RPMI7951 (cell line): ENCODE data around the gene PIK3CA. TPM values are rescaled to one million over a fixed set of nuclear protein-coding genes. Genes with fewer than 3 reads are reported as not detected.
"Not testable (repeated sequence)": the region's sequence is repeated elsewhere in the genome, so short reads cannot be mapped to it uniquely, and the experiment has no call there.

Source experiments
- DNase-seq: peaks from one replicate; pipeline ENCODE4 v3.0.0-alpha.2; 2012; ENCODE audit warnings: low read depth
- total RNA-seq: library from RNA; depleted of rRNA; stranded (reverse); fragments of >200 nt; shearing (Covaris generic); gene quantifications from 2 replicates; pipeline ENCODE4 v1.2.3, GENCODE V29; 2014; rRNA removed

The PIK3CA gene
- total RNA-seq, 1 experiment from 2014 or later = 23.9 TPM

GRCh38 chr3:179263134-179263533 is 115.0 kb downstream of the PIK3CA start:
- DNase-seq = no peak

GRCh38 chr3:179264449-179264848 is 116.3 kb downstream of the PIK3CA start:
- DNase-seq = no peak

- no peak for DNase-seq
Observed at GRCh38 chr3:179265092-179265491, 116.9 kb downstream of the PIK3CA start.

- no peak for DNase-seq
Observed at GRCh38 chr3:179265875-179266274, 117.7 kb downstream of the PIK3CA start.

- DNase-seq = no peak
Observed at GRCh38 chr3:179266701-179267211, 118.6 kb downstream of the PIK3CA start.

GRCh38 chr3:179268400-179269051 is 120.4 kb downstream of the PIK3CA start:
- DNase-seq = no peak

GRCh38 chr3:179269152-179269707 is 121.1 kb downstream of the PIK3CA start:
- DNase-seq = no peak

- peak; percentile 18 for DNase-seq
Observed at GRCh38 chr3:179272385-179272784, 124.2 kb downstream of the PIK3CA start.

GRCh38 chr3:179274434-179274833 is 126.3 kb downstream of the PIK3CA start:
- not testable (repeated sequence) for DNase-seq

- no peak for DNase-seq
Observed at GRCh38 chr3:179276001-179276400, 127.8 kb downstream of the PIK3CA start.

- DNase-seq = no peak
Observed at GRCh38 chr3:179276743-179277142, 128.6 kb downstream of the PIK3CA start.

GRCh38 chr3:179278151-179278550 is 130.0 kb downstream of the PIK3CA start:
- no peak for DNase-seq

GRCh38 chr3:179278932-179279693 is 131.0 kb downstream of the PIK3CA start:
- no peak for DNase-seq

- no peak for DNase-seq
Observed at GRCh38 chr3:179279837-179280236, 131.7 kb downstream of the PIK3CA start.

- DNase-seq = no peak
Observed at GRCh38 chr3:179281825-179282224, 133.7 kb downstream of the PIK3CA start.

- no peak for DNase-seq
Observed at GRCh38 chr3:179286331-179286730, 138.2 kb downstream of the PIK3CA start.

- no peak for DNase-seq
Observed at GRCh38 chr3:179288845-179289244, 140.7 kb downstream of the PIK3CA start.

GRCh38 chr3:179289295-179289694 is 141.1 kb downstream of the PIK3CA start:
- no peak for DNase-seq

Other genes starting within 250 kb of the PIK3CA start
- gene ZMAT3, start 76.5 kb upstream of the PIK3CA start, total RNA-seq = 5.1 and 5.8 TPM in 2 replicates
- 0.88 and 1.3 TPM in 2 replicates for gene KCNMB3, start 102.8 kb downstream of the PIK3CA start, total RNA-seq
- gene ZNF639, start 174.7 kb downstream of the PIK3CA start, total RNA-seq = 51.8 and 59.1 TPM in 2 replicates
- gene MFN1, start 199.4 kb downstream of the PIK3CA start, total RNA-seq = 54.7 and 76.3 TPM in 2 replicates